DMS53 (cell line): ENCODE measurements around the gene RASSF10.
A peak's percentile ranks its signal among the peaks of the same experiment; 100 is the strongest.

Experiments used
- DNase-seq: peaks from one replicate; lab custom pipeline; 2025; lab: John Stamatoyannopoulos, UW

Gene RASSF10

GRCh38 chr11:12994476-12994875 is 14.6 kb upstream of the RASSF10 start:
- DNase-seq = no peak

GRCh38 chr11:12995188-12995587 is 13.9 kb upstream of the RASSF10 start:
- DNase-seq = no peak

GRCh38 chr11:12995823-12996222 is 13.3 kb upstream of the RASSF10 start:
- no peak for DNase-seq

- peak; percentile 16 for DNase-seq
Observed at GRCh38 chr11:12997168-12997567, 11.9 kb upstream of the RASSF10 start.

- no peak for DNase-seq
Observed at GRCh38 chr11:12998336-12998735, 10.8 kb upstream of the RASSF10 start.

GRCh38 chr11:12999597-12999996 is 9.5 kb upstream of the RASSF10 start:
- DNase-seq = no peak

GRCh38 chr11:13000116-13000515 is 9.0 kb upstream of the RASSF10 start:
- no peak for DNase-seq

GRCh38 chr11:13000721-13001120 is 8.4 kb upstream of the RASSF10 start:
- peak; percentile 20 for DNase-seq

- no peak for DNase-seq
Observed at GRCh38 chr11:13003736-13004493, 5.2 kb upstream of the RASSF10 start.

- DNase-seq = no peak
Observed at GRCh38 chr11:13007182-13008060, 1.7 kb upstream of the RASSF10 start.

- peak; percentile 93 for DNase-seq
Observed at GRCh38 chr11:13008061-13008435, 1.1 kb upstream of the RASSF10 start.

GRCh38 chr11:13009476-13009920 is 382 bp downstream of the RASSF10 start:
- DNase-seq = peak; percentile 86

- peak; percentile 92 for DNase-seq
Observed at GRCh38 chr11:13009921-13010748, 1.0 kb downstream of the RASSF10 start.

GRCh38 chr11:13010749-13011465 is 1.8 kb downstream of the RASSF10 start:
- peak; percentile 83 for DNase-seq

GRCh38 chr11:13011466-13012055 is 2.4 kb downstream of the RASSF10 start:
- DNase-seq = peak; percentile 28

- DNase-seq = no peak
Observed at GRCh38 chr11:13012056-13012661, 3.0 kb downstream of the RASSF10 start.

- DNase-seq = no peak
Observed at GRCh38 chr11:13013054-13013488, 4.0 kb downstream of the RASSF10 start.

- DNase-seq = no peak
Observed at GRCh38 chr11:13015753-13016152, 6.6 kb downstream of the RASSF10 start.

- peak; percentile 78 for DNase-seq
Observed at GRCh38 chr11:13016415-13016814, 7.3 kb downstream of the RASSF10 start.

GRCh38 chr11:13019313-13019712 is 10.2 kb downstream of the RASSF10 start:
- no peak for DNase-seq

- DNase-seq = no peak
Observed at GRCh38 chr11:13023423-13023822, 14.3 kb downstream of the RASSF10 start.
